GM19455 (cell line): Measurements from ENCODE around the gene DDX23.

ENCODE experiments used
- ATAC-seq: cut with Tn5 transposase; IDR thresholded peaks from one replicate; pipeline ENCODE4 v1.9.1; 2021; ENCODE audit not compliant: unreplicated experiment

The DDX23 gene

DNA sequence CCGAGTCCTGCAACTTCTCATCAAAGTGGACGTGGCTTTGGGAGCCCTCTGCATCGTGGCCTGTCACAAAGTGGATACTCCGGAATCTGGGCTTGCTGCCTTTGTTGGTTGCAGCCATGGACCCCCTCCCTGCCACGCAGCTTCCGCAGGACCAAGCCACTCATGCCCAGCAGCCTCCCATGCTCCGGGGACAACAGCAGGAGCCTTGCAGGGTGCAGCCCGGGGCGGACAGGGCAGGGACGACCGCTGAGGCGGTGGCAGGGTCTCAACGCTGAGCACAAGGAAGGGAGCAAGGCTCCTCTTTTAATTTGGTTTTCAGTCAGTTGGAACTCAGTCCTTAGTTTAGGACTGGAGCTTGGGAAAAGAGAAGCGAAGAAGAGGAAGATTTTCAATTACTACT, 51.0 kb downstream of the DDX23 start:
- ATAC-seq = no peak

DNA sequence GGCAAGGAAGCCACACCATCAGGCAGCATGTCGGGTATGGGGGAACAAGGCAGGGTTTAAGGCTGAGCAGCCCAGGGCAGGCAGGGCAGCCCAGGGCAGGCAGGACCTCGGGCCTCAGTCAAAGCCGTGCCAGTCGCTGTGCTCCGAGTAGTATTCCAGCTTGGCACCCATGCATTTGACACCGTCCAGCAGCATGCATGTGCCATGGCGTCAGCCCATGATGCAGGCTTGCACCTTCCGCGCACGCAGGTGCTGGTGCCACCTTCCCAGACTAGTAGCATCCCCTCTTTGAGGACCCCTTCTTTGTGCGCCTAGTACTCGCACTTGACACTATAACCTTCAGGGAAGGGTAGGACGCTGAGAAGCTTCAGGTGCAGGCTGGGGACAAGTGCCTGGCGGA, 51.5 kb downstream of the DDX23 start:
- ATAC-seq = no peak

DNA sequence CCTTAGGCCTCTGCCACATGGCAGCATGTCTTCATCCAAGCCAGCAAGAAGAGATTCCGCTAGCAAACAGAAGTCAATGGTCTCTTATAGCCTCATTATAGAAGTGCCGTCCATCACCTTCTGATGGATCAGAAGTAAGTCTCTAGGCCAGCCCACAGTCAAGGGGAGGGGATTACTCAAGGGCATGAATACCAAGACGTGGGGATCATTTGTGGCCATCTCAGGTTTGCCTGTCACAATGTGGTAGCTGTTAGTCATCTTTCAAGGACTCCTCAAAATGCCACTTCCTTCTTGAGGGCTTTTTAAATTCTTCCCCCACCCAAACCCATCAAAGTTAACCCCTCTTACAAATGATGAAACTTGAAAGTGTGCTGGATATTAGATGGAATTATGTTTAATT, 55.0 kb downstream of the DDX23 start:
- ATAC-seq = no peak

DNA sequence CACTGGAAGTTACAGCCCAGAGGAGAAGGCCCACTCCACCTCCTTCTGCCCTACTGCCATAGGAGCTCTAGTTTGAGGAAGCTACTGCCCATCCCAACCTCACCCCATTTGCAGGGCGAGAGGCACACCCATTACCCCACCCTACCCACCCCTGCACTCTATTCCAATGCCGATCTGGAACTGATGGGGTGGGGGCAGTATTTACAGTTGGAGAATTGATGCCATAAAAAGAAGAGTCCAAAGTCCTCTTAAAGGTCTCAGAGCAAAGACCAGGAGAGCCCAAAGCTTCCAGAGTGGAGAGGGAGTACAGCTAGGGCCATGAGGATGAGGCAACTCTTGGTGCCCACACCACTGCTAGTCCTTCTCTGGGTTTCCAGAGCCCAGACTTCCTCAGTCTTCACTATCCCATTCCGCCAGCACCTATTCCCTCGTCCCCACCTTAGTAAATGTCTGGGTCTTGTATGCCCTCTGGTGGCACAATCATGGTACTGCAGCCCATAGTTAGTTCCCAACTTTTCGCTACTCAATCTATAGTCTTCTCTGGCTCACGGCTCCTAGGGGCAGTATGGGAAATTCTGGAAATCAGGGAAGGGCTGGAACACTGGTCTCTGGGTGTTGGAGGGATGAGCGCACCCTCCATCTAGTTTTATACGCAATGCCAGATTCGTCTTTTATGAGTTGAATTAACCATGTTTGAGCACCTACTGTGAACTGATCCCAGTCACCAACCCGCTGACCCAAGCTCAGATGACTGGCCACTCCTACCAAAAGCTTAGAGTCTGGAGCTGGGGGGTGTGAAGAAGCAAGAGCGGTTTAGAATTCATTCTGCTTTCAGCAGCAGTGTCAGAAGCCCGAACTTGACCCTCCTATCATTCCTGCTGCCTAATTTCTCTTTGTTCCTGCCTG, 56.2 kb downstream of the DDX23 start:
- ATAC-seq = no peak

DNA sequence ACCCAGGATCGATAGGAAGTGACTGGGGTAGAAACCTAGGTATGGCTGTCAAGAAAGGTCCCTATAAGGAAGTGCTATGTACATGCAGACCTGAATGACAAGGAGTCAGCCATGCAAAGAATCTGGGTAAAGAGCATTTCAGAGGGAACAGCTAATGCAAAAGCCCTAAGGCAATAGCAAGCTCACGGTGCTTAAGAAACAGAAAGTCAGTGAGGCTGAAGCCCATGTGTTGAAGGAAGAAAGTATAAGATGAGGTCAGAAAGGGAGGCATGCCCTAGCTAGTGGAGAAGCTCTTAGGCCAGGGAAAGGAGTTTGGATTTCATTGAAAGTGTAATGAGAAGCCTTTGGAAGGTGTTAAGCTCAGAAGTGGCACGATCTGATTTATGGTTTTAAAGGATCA, 57.1 kb downstream of the DDX23 start:
- ATAC-seq = no peak

DNA sequence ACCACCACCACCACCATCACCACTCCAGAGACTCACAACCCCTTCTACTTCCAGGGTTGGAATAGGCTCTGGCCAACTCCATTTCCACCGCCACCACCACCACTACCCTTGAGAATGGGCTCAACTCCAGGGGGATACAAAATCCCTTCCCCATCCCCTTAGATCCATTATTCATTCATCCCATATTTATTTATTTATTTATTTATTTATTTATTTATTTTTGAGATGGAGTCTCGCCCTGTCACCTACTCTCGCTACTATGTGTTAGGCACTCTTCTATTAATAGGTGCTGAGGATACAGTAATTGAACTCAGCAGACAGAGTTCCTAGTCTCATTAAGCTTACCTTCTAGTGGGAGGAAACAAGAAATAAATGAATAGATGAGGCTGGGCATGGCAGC, 58.3 kb downstream of the DDX23 start:
- no peak for ATAC-seq

DNA sequence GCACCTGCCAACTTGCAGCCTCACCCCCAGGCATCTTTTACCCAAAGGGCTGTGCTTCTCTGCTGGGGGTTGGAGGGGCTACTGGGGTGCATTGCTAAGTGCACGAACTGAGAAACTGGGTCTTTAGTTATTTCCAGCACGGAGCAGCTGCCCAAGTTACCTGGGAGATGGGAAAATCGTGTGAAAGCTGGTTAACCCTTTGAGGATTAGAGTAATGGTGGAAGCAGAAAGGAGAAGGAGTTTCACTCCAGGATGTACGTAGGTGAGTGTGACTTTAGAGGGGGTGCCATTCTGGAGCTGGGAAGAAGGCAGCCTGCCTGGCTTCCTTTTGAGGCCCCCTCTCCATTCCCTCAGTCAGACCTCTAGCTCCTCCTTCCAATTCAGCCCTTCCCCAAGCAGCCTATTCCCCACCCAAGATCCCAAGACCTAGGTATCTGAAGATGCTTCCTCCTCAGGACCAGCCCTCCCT, 62.1 kb downstream of the DDX23 start:
- ATAC-seq = no peak

DNA sequence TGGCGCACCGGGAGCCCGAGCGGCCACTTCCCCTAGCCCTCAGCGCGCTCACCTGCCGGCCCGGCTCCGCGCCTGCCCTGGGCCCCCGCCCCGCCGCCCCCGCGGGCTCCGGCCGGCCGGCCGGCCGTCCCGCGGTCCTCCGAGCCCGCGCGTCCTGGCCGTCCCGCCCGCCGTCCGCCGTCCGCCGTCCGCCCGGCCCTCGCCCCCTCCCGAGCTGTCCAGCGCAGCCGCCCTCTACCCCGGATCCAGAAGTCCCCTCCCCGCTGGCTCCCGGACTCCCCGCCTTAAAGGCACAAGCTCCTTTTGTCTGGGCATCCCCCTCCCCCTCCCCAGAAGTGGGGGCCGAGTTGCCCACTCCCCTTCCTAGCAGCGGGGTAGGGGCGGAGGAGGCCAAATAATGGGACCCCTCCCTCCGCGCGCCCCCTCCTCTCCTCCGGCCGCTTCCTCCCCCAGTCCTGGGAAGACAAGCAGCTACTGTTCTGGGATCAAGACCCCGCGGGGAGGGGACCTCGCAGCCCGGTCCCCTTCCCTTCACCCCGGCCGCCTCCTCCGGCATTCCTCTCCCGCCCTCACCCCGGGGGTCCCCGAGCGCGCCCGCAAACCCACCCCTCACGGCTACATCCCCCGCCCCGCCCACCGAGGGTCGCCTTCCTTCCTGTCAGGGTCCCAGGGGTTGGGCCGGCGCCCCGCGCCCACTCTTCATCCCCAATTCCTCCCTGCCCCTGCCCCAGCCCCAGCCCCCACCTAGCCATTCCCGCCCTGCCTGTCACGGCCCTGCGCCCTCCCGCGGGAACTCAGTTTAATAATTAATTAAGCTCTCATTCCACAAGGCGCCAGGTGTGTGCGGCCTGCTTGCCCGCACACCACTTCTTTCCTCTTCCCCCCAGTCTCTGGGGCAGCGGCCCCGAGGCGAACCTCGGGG, 62.8 kb downstream of the DDX23 start, which contains the start of gene ADCY6:
Gene ADCY6, minus strand, starts transcription at position 236 of the 922 bp plus-strand sequence. CDS start 5,655 bp downstream, outside the sequence.
- ATAC-seq = no peak

DNA sequence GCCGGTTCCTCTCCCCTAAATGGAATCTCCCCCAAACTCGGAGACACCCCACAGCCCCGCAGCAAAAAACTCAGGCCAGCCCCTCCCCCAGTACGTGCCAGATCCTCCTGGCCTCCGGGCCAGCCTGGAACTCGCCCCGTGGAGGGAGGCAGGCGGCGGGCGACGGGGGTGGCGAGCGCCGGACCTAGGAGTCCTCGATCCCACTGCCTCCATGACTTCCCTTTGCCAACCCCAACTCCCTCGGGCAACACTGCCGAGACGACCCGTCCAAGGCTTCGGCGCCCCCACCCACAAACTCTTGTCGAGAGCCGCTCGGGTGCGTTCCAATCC, 63.5 kb downstream of the DDX23 start:
- no peak for ATAC-seq

DNA sequence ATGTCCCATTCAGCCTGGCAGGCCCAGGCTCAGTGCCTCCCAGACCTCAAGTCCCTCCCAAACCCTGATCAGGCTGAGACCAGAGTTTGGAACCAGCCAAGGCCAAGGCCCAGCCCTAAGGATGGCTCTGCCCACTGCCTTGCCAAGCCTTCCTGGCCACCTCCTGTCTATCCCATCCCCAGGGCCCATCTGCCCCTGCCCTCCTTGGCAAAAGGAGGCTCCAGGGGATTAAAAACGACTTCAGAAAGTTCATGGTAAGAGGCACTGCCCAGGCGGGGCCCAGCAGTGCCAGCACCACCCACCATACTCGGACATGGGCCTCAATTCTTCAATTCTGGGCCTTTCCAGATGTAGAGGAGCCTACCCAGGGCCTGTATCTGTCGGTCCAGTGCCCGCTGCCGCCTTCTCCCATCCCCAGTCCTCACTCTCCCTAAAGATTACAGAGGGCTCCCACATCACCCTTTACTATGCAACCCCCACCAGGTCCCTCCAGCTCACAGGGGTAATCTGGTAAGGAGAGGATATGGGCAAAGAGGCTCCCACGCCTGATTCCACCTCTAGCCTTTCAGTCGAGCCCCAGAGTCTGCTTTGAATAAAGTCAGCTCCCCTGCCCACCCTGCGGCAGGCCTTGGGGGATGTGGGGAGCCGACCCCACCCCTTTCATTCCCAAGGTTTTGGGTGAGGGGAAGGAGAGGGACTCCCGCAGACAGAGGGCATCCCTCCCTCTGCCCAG, 64.0 kb downstream of the DDX23 start:
- ATAC-seq = no peak

DNA sequence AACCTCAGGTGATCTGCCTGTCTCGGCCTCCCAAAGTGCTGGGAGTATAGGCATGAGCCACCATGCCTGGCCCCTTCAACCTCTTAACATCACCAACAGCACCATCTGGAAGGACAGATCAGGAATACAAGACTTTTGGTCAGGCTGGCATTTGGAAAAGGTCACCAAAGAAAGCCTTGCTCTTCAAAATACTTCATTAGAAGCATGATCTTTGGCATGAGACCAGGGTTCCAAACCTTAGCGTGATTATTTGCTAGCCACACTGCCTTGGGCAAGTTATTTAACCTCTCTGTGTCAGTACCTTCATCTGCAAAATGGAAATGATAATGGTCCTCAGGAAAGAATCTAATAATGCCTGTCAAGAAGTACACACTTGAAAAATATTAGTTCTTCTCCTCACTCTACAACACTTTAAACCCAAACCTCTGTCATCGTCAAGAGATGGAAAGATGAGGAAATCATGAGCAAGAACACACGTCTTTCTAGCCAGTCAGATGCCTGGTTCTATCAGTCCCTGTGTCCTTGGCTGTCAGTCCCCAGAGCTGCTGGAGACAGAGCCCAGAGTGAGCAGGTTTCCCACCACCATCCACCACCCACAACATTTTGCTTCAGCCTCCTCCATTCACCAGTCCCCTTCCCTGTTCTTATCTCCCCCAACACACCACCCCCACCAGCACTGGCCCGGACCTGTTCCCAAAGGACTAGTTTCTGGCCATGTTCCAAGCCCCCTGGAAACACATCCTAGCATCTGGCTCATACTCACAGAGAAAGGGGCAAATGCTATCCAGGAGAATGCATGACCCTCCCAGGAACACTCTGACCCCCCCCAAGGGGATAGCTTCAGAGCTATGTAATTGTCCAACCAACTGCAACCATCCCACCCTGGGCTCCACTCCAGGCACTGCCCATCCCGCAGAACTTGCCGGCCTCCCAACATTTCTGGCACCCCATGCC, 65.1 kb downstream of the DDX23 start:
- ATAC-seq = no peak

DNA sequence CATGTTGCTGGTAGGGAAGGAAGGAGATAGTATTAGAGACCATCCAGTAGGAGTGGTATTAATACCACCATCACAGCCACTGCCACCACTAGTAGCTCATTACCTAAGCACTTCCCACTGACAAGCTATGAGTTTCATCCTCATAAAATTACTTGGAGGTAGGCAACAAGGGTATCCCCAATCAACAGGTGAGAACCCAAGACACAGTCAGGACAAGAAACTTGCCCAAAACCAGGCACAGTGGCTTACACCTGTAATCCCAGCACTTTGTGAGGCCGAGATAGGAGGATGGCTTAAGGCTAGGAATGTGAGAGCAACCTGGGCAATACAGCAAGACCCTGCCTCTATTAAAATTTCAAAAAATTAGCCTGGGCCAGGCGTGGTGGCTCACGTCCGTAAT, 68.5 kb downstream of the DDX23 start:
- ATAC-seq = no peak

DNA sequence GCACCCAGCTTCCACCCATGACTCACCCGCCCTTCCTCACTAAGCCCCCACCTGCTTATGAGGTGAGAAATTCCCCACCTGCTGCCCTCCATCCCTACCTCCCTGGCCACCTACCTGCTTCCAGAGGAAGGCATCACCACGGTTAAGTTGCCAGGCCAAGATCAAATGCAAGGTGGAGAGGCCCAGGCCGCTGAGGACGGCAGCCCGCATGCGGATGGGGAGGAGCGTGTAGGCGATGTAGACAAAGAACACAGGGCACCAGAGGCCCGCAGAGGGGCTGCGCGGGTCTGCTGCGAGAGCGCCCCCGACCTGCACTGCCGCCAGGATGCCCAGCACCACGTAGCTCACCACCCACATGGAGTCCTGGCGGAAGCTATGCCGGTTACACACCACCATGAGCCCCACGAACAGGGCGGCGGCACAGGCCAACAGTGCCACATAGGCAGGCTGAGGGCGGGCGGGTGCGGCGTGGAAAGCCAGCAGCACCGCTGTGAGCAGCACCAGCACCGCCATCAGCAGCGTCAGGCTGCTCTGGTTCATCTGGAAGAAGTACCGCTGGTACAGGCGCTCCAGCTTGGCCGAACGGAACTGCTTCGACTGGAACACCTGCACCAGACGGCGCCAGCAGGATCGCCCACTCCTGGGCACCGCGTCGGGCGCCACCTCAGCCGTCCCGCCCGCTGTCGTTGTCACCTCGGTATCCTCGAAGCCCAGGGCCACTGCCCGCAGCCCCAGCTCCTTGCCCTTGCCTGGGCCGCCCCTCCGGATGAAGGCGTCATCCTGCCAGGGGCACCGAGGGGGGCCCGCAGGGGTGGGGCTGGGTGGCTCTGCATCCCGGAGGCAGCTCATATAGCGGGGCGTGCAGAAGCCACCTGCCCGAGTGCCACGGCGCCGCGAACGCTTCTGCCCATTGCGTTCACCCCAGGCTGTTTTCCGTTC, 69.2 kb downstream of the DDX23 start:
- ATAC-seq = no peak

DNA sequence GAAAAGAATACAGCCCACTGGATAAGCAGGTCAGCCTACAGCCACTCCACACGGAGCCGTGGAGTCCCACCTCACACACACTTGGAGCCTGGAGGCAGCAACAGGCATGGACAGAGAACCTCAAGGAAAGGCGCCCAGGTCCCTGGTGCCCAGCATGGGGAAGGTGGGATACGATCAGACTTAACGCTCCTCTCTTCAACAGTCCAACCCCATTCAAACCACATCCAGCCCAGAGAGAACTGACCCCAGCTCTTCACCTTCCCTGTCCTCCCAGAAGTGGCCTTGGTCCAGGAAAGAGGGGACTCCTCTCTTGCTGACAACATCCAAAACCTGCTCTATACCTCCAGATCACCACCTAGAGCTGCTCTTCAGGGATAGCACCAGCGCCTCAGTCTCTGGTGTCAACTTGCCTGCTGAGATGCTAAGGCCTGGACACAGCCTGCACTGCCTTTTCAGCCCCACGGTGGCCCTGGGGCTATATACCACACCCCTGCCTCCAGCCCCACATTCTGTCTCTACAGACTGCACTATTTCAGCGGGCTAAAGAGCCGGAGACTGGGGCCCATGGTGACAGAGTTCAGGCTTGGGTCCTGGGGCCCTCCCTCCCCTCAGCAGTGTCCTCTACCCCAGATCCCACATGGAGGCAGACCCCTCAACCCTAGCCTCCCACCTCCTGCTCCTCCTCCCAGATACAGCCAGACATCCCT, 70.1 kb downstream of the DDX23 start:
- no peak for ATAC-seq

DNA sequence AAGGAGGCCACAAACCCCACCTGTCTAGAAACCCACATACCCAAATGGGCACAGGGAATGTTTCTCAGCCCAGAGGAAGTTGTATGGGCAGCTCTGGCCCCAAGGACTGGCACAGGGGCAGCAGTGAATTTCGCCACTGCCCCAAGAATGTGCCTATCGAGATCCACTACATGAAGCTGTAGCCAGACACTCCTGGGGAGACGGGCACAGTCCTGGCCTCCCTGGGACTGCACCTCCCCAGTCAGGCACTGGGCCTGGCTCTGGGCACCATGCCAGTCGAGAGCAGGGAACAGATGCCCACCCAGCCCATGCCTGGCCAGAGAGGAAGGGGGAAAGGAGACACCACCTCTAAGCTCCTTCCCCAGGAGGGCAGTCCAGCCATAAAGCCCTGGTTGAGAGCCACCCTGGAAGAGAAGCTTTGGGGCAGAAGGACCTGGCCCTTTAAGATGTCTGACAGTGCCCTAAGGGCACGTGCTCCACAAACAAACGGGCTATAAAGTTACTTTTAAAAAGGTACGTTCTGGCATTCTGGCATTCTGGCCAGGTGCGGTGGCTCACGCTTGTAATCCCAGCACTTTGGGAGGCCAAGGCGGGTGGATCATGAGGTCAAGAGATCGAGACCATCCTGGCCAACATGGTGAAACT, 71.5 kb downstream of the DDX23 start:
- ATAC-seq = no peak

DNA sequence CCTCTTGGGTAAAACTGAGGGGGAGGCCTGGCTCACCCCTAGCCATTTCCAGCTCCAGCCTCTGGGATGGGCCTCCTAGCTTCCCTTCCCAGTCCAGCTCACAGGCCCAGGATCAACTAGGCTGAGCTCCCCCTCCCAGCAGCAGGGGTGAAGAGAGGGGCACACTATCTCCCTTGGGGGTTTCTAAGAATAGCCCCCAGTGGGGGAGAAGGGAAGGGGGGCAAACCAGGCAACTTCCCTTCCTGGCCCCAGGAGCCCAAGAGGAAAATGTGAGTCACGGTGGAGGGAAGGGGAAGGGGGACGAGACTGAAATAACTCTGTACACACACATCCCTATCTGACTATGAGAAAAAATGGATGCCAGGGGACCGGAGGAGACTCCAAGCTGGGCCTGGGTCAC, 72.1 kb downstream of the DDX23 start:
- no peak for ATAC-seq
